ENCODE measurements around the gene SDHC.

Gene SDHC, protein sequence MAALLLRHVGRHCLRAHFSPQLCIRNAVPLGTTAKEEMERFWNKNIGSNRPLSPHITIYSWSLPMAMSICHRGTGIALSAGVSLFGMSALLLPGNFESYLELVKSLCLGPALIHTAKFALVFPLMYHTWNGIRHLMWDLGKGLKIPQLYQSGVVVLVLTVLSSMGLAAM

DNA sequence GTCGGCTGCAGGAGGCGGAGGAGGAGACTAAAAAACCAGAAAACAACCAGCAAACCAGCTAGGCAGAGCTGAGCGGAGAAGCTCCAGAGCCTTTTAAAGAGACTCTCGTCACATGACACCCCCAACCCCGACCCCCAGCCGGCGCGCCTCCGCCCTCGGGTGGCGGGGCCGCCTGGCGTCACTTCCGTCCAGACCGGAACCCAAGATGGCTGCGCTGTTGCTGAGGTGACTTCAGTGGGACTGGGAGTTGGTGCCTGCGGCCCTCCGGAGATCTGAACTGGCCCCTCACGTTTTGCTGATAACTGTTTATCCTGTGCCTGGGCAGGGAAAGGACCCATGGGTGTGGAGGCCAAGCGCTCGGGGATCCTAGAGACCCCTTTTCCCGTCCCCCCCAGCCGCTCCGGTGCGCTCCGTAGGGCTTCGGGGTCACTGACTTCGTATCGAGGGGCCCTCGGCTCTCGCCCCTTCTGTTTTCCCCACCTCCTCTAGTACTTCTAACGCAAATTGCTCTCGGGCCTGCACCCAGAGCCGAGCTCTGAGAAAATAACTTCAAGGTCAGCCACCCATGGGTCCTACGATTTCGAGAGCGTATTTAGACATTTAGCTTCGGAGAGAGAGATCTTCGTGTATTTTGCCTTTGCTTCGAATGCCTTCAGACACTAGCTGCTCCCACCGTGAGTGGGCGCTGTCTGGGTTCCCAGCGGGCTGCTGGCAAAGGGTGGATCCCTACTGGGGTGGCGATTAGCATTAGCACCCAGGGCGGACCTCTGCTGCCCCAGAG is at the start of gene SDHC:
TSS of gene SDHC (plus strand) at position 181 of the 781 bp plus-strand sequence. CDS start at position 206, 25 bp downstream.
- DNase-seq: peak; percentile 69

DNA sequence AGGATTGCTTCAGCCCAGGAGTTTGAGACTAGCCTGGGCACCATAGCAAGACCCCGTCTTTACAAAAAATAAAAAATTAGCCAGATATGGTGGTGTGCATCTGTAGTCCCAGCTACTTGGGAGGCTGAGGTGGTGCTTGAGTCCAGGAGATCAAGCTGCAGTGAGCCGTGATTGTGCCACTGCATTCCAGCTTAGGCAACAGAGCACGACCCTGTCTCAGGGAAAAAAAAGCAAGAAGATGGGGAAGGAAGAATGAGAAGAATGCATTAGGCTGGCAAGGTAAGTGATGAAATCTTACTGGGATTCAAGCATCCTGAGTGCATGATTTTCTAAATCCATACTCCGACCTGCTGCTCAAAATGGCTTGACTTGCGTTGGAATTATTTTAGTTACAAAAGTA is 48.9 kb upstream of the SDHC start:
- DNase-seq: no peak

DNA sequence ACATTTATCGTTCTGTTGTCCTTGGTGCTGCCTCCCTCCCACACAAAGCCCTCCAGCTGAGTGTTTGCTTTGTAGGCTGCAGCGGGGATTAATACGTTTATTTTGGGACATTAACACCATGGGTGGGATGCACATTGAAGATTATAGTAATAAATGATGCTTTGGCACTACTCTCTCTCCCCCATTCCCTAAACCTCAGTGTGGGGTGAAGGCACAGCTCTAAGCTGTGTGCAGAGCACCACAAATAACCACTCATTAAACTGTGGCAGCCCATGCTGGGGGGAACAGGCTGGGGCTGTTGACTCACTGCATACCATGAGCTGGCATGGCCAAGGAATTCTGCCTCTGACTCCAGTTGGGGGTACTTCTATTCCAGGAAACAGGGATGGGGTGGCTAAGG is 48.0 kb upstream of the SDHC start:
- no peak for DNase-seq

DNA sequence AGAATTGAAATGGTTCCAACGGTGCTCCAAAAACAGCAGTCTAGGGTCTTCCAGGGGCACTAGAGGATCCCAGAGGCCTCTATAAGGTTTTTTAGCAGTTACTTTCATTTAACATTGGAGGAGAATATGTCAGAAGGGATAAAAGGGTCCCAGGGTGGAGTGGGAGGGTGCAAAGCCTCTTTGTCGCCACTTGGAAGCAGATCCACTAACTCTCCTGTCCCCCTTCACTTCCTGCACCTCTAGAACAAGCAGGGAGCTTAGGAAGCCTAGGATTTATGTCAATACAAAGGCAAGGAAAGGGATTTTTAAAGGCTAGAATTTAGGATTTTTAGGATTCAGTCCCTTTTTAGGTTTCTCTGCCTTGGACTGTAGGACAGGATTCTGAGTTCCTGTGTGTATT is 47.3 kb upstream of the SDHC start:
- no peak for DNase-seq

DNA sequence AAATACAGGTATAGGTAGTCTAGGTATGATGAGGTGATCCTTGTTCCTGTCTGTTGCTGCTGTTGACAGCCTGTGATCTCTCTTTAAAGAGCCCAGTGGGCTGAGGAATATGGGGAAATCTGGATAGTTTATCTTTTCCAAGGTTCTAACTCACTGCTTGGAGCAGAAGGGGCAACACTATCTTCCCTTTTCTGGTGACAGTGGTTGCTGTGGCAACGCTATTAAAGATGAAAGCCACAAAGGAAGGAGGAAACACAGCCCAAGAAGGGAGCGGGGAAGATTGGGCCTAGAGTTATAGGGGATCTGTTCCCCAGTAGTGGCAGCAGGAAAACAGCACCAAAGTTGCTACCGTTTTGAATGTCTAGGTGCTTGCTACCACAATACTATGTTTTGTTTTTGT is 46.9 kb upstream of the SDHC start:
- DNase-seq: no peak

DNA sequence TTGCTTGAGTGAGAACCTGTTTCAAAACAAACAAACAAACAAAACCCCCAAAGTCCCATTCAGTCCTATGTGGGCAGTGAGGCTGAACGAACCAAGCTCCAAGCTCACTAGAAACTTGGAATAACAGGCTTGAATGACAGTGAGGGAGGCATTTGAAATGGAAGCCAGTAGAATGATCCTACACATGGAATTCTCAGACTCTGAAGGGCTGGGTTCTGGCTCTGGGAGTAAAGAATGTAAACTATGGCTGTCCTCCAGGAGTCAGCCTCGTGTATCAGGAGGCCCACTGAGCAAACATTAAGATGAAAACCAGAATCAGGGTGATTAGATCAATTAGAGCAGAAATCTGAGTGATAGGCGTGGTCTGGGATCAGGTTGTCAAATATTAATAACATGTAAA is 40.8 kb upstream of the SDHC start:
- no peak for DNase-seq

DNA sequence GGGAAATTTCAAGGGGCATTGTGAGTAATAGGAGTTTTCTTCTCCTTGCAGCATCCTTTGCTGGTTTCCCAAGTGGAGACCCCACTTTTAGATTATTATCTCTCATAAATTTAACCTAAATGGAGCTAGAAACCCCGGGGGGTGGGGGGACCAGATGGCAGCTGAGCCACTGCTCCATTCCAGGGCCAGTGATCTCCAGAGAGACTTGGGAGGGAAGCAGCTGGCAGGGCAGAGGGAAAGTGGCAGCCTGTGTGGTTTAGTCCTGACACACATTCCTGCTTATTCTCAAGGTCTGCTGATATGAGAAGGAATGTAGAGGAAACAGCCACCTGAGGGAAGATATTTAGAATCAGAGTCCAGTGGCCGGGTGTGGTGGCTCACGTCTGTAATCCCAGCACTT is 39.3 kb upstream of the SDHC start:
- DNase-seq: peak; percentile 29

DNA sequence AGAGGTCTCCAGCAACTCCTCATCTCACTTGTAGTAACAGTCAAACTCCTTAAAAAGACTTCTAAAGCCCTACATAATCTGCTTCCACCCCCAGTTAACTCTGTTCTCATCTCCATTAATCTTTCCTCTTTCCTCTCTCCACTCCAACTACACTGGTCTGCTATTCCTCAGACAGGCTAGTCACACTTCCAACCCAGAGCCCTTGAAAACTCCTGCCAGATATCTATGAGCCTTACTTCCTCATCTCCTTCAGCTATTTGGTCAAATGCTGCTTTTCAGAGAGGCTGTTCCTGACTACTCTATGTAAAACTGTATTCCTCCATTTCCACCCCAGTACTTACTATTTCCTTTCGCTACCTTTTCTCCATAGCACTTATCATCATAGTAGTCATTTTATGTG is 31.2 kb upstream of the SDHC start:
- no peak for DNase-seq

DNA sequence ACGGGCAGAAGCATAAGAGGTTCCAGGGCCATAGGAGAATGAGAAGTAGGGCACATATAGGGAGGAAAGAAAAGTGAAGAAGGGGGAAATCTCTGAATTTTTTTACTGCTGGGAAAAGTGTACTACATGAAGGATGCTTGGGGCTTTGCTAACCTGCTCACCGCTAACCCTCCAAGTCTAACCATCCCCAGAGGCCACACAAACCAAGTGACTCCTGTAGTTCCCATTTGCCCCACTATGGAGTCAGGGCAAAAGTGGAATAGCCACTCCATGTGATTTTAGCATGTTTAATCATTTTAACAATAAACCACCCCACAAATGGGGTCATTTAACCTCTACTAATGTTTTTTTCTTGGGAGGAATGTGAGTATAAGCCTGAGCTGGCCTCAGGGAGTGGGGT is 29.1 kb upstream of the SDHC start:
- no peak for DNase-seq

DNA sequence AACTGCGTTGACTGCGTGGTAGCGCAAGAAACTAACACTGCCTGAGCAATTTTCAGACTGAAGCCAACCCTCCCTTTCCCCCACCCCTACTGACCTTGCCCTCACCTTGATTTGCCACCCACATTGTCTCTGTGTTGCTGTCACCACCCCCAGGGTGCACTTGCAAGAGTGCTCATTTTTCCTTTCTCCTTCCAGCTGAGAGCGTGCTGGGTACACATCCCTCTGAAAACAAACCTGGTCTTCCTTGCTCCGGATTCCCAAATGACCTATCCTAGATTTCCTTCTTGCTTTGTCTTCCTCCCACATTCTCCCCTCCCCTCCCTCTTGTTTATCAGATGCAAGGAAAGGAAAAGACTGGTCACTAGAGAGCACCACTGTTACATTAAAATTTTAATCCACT is 28.7 kb upstream of the SDHC start:
- no peak for DNase-seq

DNA sequence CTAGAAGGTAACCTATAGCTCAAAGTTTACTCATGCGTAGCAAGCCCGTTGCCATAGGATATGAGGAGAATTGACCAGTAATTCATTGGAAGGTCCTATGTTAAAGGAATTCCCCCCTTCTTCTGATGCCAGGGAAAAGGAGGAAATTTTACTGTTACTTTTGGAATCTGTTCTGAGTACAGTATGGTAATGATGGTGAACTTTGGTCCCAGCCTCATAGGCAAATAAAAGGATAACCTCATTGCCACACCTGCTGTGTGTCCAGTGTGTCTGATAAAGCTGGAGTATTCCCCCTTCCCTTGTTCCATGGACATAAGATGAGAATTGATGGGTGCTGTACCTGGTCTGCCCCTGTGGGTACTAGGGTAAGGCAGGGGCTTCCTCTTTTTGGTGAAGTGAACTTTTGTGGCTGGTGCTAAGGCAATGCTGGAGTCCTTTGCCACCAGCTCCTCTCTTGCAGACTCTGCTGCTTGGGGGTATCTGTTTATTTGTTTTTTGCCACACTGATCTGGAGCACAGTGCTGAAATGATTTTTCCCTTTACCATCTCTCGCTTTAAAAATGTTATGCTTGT is 26.6 kb upstream of the SDHC start:
- no peak for DNase-seq

DNA sequence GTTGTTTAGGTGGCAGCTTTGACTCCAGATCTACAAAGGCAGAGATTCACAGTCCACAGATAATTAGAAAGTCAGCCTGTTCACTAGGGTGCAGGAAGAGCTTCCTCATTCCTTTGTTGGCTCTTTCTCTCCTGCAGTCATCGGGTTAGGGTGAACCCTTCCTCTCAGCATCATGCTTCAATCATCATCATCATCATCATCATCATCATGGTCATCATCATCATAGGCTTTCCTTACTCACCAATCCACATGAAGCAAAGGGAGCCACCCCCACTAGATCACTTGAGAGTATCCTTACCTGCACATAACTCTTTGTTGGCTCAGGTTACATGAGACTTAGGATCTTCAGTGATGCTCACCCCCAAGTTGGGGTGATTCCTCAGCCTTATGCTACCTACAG is 23.4 kb upstream of the SDHC start:
- DNase-seq: no peak

DNA sequence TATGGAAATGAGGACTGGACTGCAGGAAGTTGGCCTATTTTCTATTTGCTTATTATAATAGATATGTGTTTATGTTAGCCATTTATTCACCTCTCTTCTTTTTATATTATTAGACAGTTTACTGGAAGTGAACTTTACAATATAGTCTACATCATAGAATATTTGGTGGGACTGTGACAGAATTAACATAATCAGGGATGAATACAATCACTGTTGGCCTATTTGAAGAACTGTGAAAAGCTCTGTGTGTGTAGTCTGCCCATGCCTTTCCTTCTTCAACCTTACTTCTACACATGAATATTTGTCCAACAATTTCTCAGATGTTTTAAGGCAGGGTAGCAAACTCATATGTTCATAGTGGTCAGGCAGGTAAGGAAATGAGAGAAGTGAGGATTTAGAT is 16.8 kb upstream of the SDHC start:
- DNase-seq: no peak

DNA sequence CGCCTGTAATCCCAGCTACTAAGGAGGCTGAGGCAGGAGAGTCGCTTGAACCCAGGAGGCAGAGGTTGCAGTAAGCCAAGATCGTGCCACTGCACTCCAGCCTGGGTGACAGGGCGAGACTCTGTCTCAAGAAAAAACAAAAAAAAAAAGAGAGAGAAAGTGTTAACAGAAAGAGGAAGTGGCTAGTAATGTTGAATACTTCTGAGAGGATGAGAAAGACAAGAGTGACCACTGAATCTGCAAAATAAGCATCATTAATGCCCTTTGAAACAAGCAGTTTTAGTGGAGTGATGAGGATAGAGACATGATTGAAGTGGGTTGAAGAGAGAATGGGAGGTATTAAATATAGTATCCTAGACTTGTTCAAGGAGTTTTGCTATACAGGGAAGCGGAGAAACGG is 16.1 kb upstream of the SDHC start:
- DNase-seq: no peak

DNA sequence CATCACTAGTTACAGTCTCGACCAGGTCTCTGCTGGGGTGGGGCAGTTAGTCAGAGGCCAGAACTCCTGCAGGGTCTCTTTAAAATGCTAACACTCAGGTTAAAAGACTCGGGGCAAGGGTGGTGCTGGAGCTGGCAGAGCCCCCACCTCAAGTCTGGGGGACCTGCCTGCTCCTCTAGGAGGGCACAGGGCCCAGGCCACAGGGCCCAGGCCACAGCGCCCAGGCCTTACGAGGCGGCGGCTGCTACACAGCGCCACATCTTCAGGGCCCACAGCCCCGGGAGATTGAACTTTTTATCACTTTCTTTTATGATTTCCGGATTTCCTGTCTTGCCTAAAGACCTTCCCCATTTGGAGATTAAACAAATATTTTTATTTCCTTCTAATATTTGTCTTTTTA is 14.8 kb upstream of the SDHC start:
- no peak for DNase-seq

DNA sequence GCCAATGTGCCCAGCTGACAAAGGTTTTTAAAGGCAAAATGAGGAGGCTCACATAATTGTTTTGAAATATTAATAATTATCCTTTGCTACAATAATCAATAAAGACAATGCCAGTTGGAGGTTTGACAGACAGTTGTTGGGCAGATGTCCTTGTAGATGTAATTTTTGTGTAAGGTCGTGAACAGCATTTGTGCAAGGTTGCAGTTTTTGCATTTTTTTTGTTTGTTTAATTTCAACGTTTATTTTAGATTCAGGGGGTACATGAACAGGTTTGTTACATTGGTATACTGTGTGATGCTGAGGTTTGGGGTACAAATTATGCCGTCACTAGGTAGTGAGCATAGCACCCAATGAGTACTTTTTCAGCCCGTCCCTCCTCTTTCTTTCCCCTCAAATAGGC is 13.7 kb upstream of the SDHC start:
- DNase-seq: no peak

DNA sequence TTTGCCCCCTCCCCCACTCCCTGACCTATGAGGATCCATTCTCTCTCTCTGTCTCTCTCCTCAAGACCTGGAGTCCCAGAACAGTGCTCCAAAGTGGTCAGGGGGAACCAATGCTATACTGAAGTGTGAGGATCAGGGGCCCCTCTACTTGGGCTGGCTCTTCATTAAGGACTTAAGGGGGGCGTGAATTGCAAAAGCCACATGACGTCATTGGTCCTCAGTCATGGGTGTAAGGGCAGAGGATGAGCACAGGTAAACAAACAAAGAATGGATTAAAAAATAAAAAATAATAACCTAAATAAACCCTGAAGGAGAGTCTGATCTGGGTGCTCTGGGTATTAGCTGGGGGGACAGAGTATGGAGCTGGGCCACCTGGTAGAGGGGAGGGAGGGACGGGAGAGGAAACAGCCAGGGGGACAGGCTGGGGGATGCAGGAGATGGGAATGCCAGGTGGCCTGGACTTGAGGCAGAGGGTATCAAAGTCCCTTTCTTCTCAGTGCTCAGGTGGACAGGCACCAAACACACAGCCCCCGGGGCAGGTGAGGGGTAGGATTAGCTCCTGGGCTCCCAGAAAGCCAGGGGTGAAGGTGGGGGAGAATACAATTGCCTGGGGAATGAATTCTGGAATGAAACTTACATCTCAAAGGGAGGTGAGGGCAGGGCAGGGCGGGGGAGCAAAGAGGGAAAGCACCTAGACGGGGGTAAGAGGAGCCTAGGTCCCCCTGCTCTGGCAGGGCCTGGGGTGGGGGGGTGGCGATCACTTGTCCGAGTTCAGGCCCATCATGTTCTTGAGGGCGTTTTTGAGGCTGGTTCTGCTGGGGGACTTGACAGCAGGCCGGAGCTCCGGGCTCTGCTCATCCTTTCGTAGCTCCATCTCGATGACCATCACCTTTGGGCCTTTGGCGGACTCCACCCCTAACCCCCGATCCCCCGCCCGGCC is 9.0 kb upstream of the SDHC start:
- DNase-seq: no peak

DNA sequence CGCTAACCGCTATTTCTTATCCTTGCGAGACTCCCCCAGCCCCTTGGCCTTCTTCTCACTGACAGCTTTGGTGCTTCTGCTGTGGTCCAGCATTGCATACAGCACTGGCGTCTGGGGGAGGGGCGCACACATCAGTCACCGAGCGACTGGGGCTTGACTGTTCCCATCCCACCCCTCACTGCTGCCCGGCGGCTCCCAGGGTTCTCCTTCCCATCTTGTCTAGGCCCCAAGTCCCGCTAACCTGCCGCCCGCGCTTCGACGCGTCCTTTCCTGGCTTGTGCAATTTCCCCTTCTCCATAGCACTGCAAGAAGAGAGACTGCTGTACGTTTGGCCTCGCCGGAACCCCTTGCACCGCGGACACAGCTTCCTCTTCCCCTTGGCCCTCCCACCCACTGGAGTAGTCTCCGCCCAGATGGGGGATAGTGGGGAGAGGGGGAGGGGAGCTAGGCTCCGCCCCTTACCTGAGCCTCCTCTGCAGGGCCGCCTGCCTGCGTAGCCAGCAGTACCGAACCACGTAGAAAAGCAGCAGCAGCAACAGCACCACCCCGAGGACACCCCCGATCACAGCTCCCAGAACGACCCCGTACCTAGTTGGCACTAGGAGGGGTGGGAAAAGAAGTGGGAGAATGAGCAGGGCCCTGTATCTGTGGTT is 8.2 kb upstream of the SDHC start:
- DNase-seq: no peak

DNA sequence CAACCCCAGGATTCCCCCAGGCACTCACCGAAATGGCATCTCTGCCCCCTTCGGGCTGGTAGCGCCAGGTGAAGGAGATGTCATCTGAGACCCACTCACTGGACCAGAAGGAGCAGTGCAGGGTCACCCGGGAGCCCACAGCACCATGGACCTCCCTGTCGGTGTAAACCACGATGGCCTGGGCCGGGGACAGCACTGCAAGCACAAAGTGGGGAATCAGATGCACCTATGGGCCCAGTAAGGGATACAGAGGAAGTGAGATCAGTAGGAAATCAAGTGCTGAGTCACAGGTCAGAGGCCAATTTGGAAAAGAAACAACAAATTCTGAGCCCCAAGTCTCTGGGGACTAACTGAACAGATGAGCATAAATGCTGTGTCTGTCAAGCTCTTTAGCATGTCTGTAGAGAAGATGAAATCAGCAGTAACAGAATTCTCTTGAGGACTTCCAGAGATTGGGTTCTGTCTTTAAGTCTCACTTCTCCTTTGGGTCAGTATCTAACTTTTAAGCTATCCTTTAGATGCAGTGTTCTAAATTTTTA is 6.9 kb upstream of the SDHC start:
- DNase-seq: no peak

DNA sequence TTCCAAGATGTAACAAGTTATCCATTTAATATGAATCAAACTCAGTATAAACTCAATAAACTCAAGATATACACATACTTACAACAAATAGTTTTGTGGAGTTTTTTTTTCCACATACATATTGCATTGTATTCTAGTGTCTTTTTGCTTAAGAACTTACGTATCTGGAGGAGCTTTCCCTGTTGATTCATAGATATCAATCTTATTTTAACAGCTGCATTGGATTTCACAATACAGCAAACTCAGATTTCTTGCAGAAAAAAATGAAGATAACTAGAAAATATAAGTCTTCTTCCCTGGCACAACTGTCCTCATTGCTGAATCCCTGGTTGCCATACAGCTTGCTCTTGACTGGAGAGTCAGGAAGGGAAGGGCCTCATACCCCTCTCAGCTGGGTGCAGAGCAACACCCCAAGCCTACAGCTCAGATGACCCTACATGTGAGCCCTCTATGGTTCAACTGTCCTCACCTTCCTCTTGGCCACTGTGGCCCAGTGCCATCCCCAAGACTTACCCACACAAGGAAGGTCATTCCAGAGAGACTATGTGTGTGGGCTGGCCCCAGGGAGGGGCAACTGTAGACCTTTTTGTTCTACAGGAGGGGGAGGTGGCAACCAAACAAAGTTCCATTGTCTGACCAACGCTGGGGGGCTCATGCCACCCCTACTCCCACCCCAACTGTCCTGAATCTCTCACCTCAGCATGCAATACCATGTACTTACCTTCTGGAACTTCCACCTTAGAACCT is 6.1 kb upstream of the SDHC start:
- DNase-seq: no peak

DNA sequence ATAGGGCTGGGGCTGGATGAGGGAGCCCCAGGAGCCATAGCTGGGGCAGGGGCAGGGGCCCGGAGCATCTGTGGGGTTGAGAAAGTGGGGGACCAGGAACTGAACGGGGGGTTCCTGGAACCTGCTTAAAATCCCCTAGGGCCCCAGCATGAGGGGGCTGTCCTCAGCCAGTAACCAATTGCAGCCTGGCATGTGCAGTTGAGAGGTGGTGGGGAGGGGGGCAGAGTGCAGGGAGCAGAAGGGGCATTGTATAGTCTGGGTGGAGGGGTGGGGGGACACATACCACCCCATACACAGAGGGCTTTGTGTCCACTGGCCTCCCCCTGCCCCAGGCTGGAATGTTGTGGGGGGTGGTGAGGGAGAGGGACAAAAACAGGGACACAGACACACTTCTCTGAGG is 4.3 kb upstream of the SDHC start, which contains the start of gene MPZ:
TSS of gene MPZ (minus strand) at position 101 of the 400 bp plus-strand sequence. CDS start at position 38, 63 bp downstream.
- DNase-seq: no peak
